ENCODE results near the gene PDZRN4. TPM values are rescaled to one million over a fixed set of nuclear protein-coding genes. Genes with fewer than 3 reads are reported as not detected.
"Not testable (repeated sequence)": the region's sequence is repeated elsewhere in the genome, so short reads cannot be mapped to it uniquely, and the experiment has no call there.

PDZRN4 gene
- 2.6 TPM for polyA plus RNA-seq (ENCODE audit: insufficient read length)

- DNase-seq (ENCODE audit: low read depth): no peak
These were observed at the start of gene PDZRN4 for GRCh38 chr12:41188058-41188840. TSS of gene PDZRN4 (plus strand) at chr12:41188320.

- DNase-seq (ENCODE audit: low read depth): no peak
These were observed 48.0 kb upstream of the PDZRN4 start for GRCh38 chr12:41140117-41140516.

DNA sequence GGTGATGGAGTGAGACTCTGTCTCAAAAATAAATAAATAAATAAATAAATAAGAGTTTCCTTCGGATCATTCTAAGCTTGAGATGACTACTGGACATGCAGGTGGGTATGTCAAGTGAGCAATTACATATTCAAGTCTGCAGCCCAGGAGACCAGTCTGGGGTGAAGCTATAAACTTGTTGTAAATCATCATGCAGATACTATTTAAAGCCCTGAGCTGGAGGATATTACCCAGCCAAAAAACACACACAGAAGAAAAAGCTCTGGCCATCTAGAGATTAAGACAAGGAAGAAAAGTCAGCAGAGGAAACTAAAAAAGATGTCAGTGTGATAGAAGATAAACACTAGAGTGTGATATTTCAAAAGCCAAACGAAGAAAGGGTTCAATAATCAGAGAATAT lies 47.0 kb upstream of the PDZRN4 start:
- no peak for DNase-seq (ENCODE audit: low read depth)

GRCh38 chr12:41142376-41142775 lies 45.7 kb upstream of the PDZRN4 start:
- DNase-seq (ENCODE audit: low read depth): no peak

DNA sequence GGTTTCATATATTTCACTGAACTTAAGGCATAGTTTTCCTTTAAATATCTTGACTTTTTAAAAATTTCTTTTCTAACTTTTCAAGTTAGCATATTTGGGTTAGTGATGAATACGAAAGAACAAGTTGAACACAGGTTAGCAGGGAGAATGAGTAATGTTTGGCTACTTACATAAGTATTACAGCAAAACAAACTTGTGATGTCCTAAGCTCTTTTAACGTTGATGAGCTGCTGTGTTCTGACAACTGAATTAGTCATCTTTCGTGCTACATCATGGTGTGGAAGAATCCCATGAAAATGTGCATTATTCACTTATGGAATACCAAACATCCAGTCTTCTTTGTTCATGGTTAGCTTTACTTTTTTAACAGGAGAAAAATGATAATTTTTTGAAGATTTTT lies 36.3 kb upstream of the PDZRN4 start:
- no peak for DNase-seq (ENCODE audit: low read depth)

GRCh38 chr12:41162461-41162860 lies 25.7 kb upstream of the PDZRN4 start:
- no peak for DNase-seq (ENCODE audit: low read depth)

GRCh38 chr12:41167701-41168100 lies 20.4 kb upstream of the PDZRN4 start:
- no peak for DNase-seq (ENCODE audit: low read depth)

DNA sequence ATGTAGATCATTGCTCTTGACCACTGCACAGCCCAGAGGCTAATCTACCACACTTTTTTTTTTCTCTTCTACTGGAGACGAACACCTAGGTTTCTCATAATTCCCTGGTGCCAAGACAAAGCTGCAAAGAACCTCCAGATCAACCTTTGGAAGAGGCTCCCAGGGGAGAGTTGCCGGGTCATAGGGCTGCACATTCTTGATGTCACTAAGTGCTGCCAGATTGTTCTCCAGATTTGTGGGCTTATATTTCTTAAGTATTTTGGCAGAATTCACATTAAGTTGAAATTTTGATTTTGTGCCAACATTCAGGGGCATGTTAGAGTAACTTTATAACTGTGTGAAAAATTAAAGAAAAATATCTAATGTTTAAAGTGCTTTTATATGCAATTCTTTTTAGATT lies 13.5 kb upstream of the PDZRN4 start:
- DNase-seq (ENCODE audit: low read depth): no peak

DNA sequence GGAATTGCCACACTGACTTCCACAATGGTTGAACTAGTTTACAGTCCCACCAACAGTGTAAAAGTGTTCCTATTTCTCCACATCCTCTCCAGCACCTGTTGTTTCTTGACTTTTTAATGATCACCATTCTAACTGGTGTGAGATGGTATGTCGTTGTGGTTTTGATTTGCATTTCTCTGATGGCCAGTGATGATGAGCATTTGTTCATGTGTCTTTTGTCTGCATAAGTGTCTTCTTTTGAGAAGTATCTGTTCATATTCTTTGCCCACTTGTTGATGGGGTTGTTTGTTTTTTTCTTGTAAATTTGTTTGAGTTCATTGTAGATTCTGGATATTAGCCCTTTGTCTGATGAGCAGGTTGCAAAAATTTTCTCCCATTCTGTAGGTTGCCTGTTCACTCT lies 8.6 kb upstream of the PDZRN4 start:
- not testable (repeated sequence) for DNase-seq (ENCODE audit: low read depth)

- DNase-seq (ENCODE audit: low read depth): no peak
These were observed 3.3 kb upstream of the PDZRN4 start for GRCh38 chr12:41184864-41185263.

- no peak for DNase-seq (ENCODE audit: low read depth)
These were observed 2.1 kb upstream of the PDZRN4 start for GRCh38 chr12:41186026-41186425.

GRCh38 chr12:41188841-41189394 lies 798 bp downstream of the PDZRN4 start:
- DNase-seq (ENCODE audit: low read depth): no peak

GRCh38 chr12:41189395-41190251 lies 1.5 kb downstream of the PDZRN4 start:
- DNase-seq (ENCODE audit: low read depth): no peak

DNA sequence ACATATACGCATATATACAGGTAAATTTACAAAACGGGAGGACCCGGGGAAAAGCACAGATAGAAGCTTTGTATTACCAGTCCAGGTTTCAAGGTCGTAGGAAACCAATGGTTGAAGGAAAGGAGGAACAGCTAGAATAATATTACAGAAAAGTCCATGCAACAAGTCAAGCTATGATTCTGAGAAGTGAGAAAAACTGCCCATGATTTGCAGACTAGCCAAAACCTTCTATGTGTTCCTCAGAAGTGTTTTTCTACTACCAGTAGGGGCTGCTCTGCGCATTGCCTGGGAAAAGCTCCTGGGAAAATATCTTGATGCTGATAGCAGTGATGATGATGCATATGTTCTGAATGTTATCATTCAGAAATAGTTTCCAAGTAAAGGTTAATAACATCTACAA lies 2.2 kb downstream of the PDZRN4 start:
- no peak for DNase-seq (ENCODE audit: low read depth)

DNA sequence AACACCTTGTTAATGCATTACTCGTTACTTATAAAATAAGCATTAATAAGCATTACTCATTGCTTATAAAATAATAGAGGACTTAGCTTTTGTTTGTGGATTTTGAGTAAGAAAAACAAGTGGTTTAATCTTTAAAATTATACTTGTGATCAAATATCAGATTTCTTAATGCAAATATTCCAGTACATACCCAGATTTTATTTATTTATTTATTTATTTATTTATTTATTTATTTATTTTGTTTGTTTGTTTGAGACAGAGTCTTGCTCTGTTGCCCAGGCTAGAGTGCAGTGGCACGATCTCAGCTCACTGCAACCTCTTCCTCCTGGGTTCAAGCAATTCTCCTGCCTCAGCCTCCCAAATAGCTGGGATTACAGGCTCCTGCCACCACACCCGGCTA lies 3.4 kb downstream of the PDZRN4 start:
- DNase-seq (ENCODE audit: low read depth): not testable (repeated sequence)

- no peak for DNase-seq (ENCODE audit: low read depth)
These were observed 5.2 kb downstream of the PDZRN4 start for GRCh38 chr12:41193311-41193710.

DNA sequence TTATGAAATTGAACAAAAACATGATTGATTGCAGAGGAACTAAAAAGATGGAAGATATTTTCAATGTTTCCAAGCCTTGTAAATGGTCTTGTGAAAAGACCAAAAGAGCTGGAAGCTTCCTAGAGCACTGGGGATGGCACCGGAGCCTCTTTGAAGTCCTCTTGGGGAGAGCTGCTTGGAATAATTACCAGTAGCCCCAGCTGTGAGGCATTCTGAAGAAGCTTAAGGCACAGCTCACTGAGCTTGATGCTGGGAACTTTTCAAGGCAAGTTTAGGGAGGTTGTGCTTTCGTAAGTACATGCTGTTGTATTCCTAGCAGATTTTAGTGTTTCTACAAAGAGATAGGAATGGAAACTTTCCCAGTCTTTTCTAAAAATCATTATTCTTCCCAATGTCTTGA lies 13.9 kb downstream of the PDZRN4 start:
- DNase-seq (ENCODE audit: low read depth): no peak

GRCh38 chr12:41205070-41205709 lies 17.1 kb downstream of the PDZRN4 start:
- no peak for DNase-seq (ENCODE audit: low read depth)

DNA sequence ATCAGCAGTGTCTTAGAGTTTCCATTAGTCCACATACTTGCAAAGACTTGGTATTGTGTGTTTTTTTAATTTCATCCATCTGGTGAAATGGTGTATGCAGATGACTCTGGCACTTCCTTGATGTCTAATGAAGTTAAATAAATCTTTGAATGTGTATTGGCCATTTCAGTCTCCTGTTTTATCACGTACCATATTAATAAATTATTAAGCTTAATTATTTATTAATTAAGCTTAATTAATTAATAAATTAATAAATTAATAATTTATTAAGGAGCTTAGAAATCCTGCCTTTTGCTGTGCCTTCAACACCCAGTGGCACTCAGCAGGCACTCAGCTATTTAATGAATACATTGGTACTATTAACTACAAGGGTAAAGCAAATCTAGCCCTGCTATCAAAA lies 18.2 kb downstream of the PDZRN4 start:
- DNase-seq (ENCODE audit: low read depth): no peak

DNA sequence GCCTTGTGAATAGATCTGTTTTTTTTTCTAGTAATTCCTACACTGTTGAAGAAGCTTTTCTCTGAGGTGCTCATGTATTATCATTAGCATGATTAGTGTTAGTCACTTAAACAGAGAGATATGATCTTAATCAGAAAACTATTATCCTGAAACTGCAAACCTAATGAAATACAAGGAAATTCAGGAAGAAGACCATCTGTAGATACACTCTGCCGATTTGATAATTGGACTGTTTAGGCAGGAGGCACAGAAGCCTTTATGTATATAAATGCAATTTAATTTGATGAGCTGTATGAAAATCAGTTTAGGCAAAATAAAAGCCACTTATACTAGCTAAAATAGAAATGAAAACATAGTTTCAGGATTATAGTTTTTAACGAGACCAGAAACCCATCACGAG lies 23.3 kb downstream of the PDZRN4 start:
- DNase-seq (ENCODE audit: low read depth): no peak

GRCh38 chr12:41212625-41213024 lies 24.5 kb downstream of the PDZRN4 start:
- no peak for DNase-seq (ENCODE audit: low read depth)

- DNase-seq (ENCODE audit: low read depth): no peak
These were observed 25.0 kb downstream of the PDZRN4 start for GRCh38 chr12:41213107-41213506.

Data from forelimb muscle (tissue), 1 donor.